IMR-90 (cell line): ENCODE measurements around the gene CD300H. TPM values are rescaled to one million over a fixed set of nuclear protein-coding genes. Genes with fewer than 3 reads are reported as not detected.

ENCODE experiments used
- ATAC-seq: fragments of 200-7000 bp; cut with Tn5 transposase; 2 replicates; pipeline ENCODE4 v1.9.1; 2020; ENCODE audit warnings: low read depth, mild to moderate bottlenecking, moderate library complexity
- BruUV-seq: library from RNA; stranded (reverse); fragments of 400-500 nt; replicated peaks from 2 replicates; lab custom pipeline; 2021; lab: Mats Ljungman, UMichigan
- CTCF ChIA-PET: fragments of 300-600 bp; formaldehyde crosslinking; extraction: SDS; loops from one replicate; lab custom pipeline; 2021; ENCODE audit warnings: antibody characterized with exemption; lab: Yijun Ruan, JAX
- POLR2A ChIA-PET: fragments of 300-600 bp; sonication (Branson Sonifier 250); formaldehyde crosslinking; loops from one replicate; lab custom pipeline; 2022; ENCODE audit warnings: antibody characterized with exemption; ENCODE audit not compliant: unreplicated experiment; lab: Charles Lee
- DNase-seq: peaks from one replicate; pipeline ENCODE4 v3.0.0; 2013
- H2AFZ ChIP-seq: replicated peaks from 2 replicates; pipeline ENCODE3; 2013; ENCODE audit warnings: low read length, mild to moderate bottlenecking; ENCODE audit not compliant: poor library complexity
- H2AK5ac ChIP-seq: 2 replicates; pipeline ENCODE4 v1.6.1; 2013; ENCODE audit warnings: low read depth, low read length, inconsistent platforms
- H2AK9ac ChIP-seq: replicated peaks from 2 replicates; pipeline ENCODE3; 2013; ENCODE audit warnings: mild to moderate bottlenecking, low read depth, low read length, moderate library complexity; ENCODE audit not compliant: poor library complexity
- H2BK120ac ChIP-seq: 2 replicates; pipeline ENCODE4 v1.6.1; 2013; ENCODE audit warnings: low read depth, low read length, inconsistent platforms
- H2BK15ac ChIP-seq: 3 replicates; pipeline ENCODE4 v1.6.1; 2013; ENCODE audit warnings: low read depth, low read length, inconsistent platforms
- H2BK20ac ChIP-seq: 2 replicates; pipeline ENCODE4 v1.6.1; 2013; ENCODE audit warnings: low read depth, mild to moderate bottlenecking, inconsistent platforms, low read length, moderate library complexity
- H2BK5ac ChIP-seq: 2 replicates; pipeline ENCODE4 v1.6.1; 2013; ENCODE audit warnings: mild to moderate bottlenecking, low read depth, low read length, inconsistent platforms; ENCODE audit not compliant: poor library complexity, severe bottlenecking
- H3K14ac ChIP-seq: replicated peaks from 2 replicates; pipeline ENCODE4 v1.6.1; 2013; ENCODE audit warnings: low read depth, low read length, inconsistent platforms
- H3K18ac ChIP-seq: 2 replicates; pipeline ENCODE4 v1.6.1; 2013; ENCODE audit warnings: low read depth, low read length, control low read depth
- H3K23ac ChIP-seq: 2 replicates; pipeline ENCODE4 v1.6.1; 2013; ENCODE audit warnings: low read depth, low read length, inconsistent platforms
- H3K27ac ChIP-seq: 2 replicates; pipeline ENCODE4 v1.5.1; 2013; ENCODE audit warnings: mild to moderate bottlenecking, control low read depth, low read length; ENCODE audit not compliant: insufficient read depth
- H3K27me3 ChIP-seq: 2 replicates; pipeline ENCODE4 v1.6.1; 2013; ENCODE audit warnings: low read length; ENCODE audit not compliant: control insufficient read depth, insufficient read depth
- H3K36me3 ChIP-seq: 2 replicates; pipeline ENCODE4 v1.6.1; 2013; ENCODE audit warnings: low read length, mixed read lengths; ENCODE audit not compliant: control insufficient read depth, insufficient read depth
- H3K4ac ChIP-seq: 2 replicates; pipeline ENCODE4 v1.6.1; 2013; ENCODE audit warnings: low read depth, low read length, inconsistent platforms
- H3K4me1 ChIP-seq: 2 replicates; pipeline ENCODE4 v1.6.1; 2013; ENCODE audit warnings: low read length, mixed read lengths; ENCODE audit not compliant: control insufficient read depth, insufficient read depth
- H3K4me2 ChIP-seq: 2 replicates; pipeline ENCODE4 v1.6.1; 2013; ENCODE audit warnings: low read depth, mild to moderate bottlenecking, control low read depth, low read length, moderate library complexity
- H3K4me3 ChIP-seq: 2 replicates; pipeline ENCODE4 v1.5.1; 2013; ENCODE audit warnings: low read depth, mild to moderate bottlenecking, control low read depth, low read length, moderate library complexity; ENCODE audit not compliant: insufficient read depth
- H3K56ac ChIP-seq: 2 replicates; pipeline ENCODE4 v1.6.1; 2013; ENCODE audit warnings: low read length, inconsistent platforms; ENCODE audit not compliant: insufficient read depth; ENCODE audit errors: extremely low read depth
- H3K79me1 ChIP-seq, 2 experiments: 2 replicates each; pipeline ENCODE4 v1.6.1; 2013; ENCODE audit warnings: low read length in 2 of 2, inconsistent platforms in 1 of 2, low read depth in 1 of 2
- H3K9ac ChIP-seq: 2 replicates; pipeline ENCODE4 v1.6.1; 2013; ENCODE audit warnings: low read depth, low read length, control low read depth
- H3K9me1 ChIP-seq: 2 replicates; pipeline ENCODE4 v1.6.1; 2013; ENCODE audit warnings: low read length, inconsistent platforms; ENCODE audit not compliant: insufficient read depth
- H3K9me3 ChIP-seq: 2 replicates; pipeline ENCODE4 v1.6.1; 2013; ENCODE audit warnings: low read length; ENCODE audit not compliant: control insufficient read depth, insufficient read depth
- H4K20me1 ChIP-seq: 2 replicates; pipeline ENCODE4 v1.6.1; 2013; ENCODE audit warnings: low read length, inconsistent platforms; ENCODE audit not compliant: insufficient read depth
- H4K5ac ChIP-seq: 2 replicates; pipeline ENCODE4 v1.6.1; 2013; ENCODE audit warnings: mild to moderate bottlenecking, low read depth, low read length, control low read depth
- H4K8ac ChIP-seq, 2 experiments: 2 replicates each; pipeline ENCODE4 v1.6.1; 2013; ENCODE audit warnings: low read depth in 2 of 2, low read length in 2 of 2, control low read depth in 1 of 2, inconsistent platforms in 1 of 2
- H4K91ac ChIP-seq: 2 replicates; pipeline ENCODE4 v1.6.1; 2013; ENCODE audit warnings: low read depth, low read length, inconsistent platforms; ENCODE audit not compliant: insufficient read depth
- BHLHE40 ChIP-seq: fragments of 150-350 bp; IDR thresholded peaks from 2 replicates; pipeline ENCODE4 v1.6.1; 2016; ENCODE audit warnings: mild to moderate bottlenecking, low read depth, low read length
- CEBPB ChIP-seq: IDR thresholded peaks from 2 replicates; pipeline ENCODE4 v1.6.1; 2012; ENCODE audit warnings: low read depth, low read length, improper control_type of control experiment
- CHD1 ChIP-seq: IDR thresholded peaks from 2 replicates; pipeline ENCODE4 v1.6.1; 2012; ENCODE audit warnings: low read depth, low read length, improper control_type of control experiment
- FOS ChIP-seq: fragments of 150-350 bp; IDR thresholded peaks from 2 replicates; pipeline ENCODE4 v1.6.1; 2016; ENCODE audit warnings: low read depth, low read length
- MAFK ChIP-seq: IDR thresholded peaks from 2 replicates; pipeline ENCODE4 v1.6.1; 2012; ENCODE audit warnings: low read depth, low read length, improper control_type of control experiment
- MAZ ChIP-seq: IDR thresholded peaks from 2 replicates; pipeline ENCODE4 v1.6.1; 2012; ENCODE audit warnings: low read depth, mild to moderate bottlenecking, low read length, improper control_type of control experiment, moderate library complexity, borderline replicate concordance
- MXI1 ChIP-seq: IDR thresholded peaks from 2 replicates; pipeline ENCODE4 v1.6.1; 2012; ENCODE audit warnings: low read depth, mild to moderate bottlenecking, low read length, moderate library complexity, borderline replicate concordance
- NFE2L2 ChIP-seq: fragments of 150-350 bp; IDR thresholded peaks from 2 replicates; pipeline ENCODE4 v1.6.1; 2016; ENCODE audit warnings: low read depth, mild to moderate bottlenecking, low read length
- POLR2A ChIP-seq: IDR thresholded peaks from 2 replicates; pipeline ENCODE4 v1.6.1; 2012; ENCODE audit warnings: mild to moderate bottlenecking, low read depth, low read length
- RAD21 ChIP-seq: IDR thresholded peaks from 2 replicates; pipeline ENCODE4 v1.6.1; 2012; ENCODE audit warnings: low read length, improper control_type of control experiment
- RCOR1 ChIP-seq: IDR thresholded peaks from 2 replicates; pipeline ENCODE4 v1.6.1; 2012; ENCODE audit warnings: mild to moderate bottlenecking, low read length, improper control_type of control experiment; ENCODE audit not compliant: insufficient replicate concordance
- RFX5 ChIP-seq: IDR thresholded peaks from 2 replicates; pipeline ENCODE4 v1.8.0; 2012; ENCODE audit warnings: low read depth, mild to moderate bottlenecking, low read length, moderate library complexity
- SMC3 ChIP-seq: fragments of 150-350 bp; IDR thresholded peaks from 2 replicates; pipeline ENCODE4 v1.6.1; 2016; ENCODE audit warnings: low read depth, mild to moderate bottlenecking, antibody characterized with exemption, low read length, moderate library complexity
- WGBS, 2 experiments: methylation state at CpG; one replicate each; pipeline versions ENCODE4 v1.1.5 to v1.1.7; 2013; ENCODE audit warnings: missing lambda C conversion rate in 2 of 2; ENCODE audit not compliant: insufficient read length in 1 of 2; ENCODE audit errors: extremely low coverage in 2 of 2; 5-methylcytosine and 5-hydroxymethylcytosine counted together
- dilution Hi-C: fragments of 300-500 bp; cut with HindIII; formaldehyde crosslinking; loops from one replicate; pipeline ENCODE4 v1.14.3; 2018; ENCODE audit warnings: low sequenced_read_pairs; ENCODE audit not compliant: unreplicated experiment
- in situ Hi-C: fragments of 300-500 bp; cut with MboI; formaldehyde crosslinking; loops from 3 replicates; pipeline ENCODE4 v1.14.3; 2019; ENCODE audit warnings: low sequenced_read_pairs, inconsistent platforms, mixed read lengths
- intact Hi-C: fragments of 100-400 bp; cut with micrococcal nuclease; formaldehyde crosslinking; loops from 2 replicates; pipeline ENCODE4 v1.10.0; 2022
- polyA plus RNA-seq, 3 experiments: library from polyadenylated mRNA; depleted of rRNA; stranded (reverse); fragments of >200 nt; gene quantifications; 2 replicates each; pipeline ENCODE4 v1.2.3, GENCODE V29; 2012; ENCODE audit warnings: low replicate concordance in 1 of 3
- total RNA-seq: library from RNA; depleted of rRNA; stranded (reverse); fragments of >200 nt; gene quantifications from 2 replicates; pipeline ENCODE4 v1.2.3, GENCODE V29; 2012
- TF ChIP-seq, protein P1 (sequence below): fragments of 150-350 bp; IDR thresholded peaks from 2 replicates; pipeline ENCODE4 v1.6.1; 2016; ENCODE audit warnings: low read depth, mild to moderate bottlenecking, low read length, moderate library complexity, borderline replicate concordance
- TF ChIP-seq, protein P2 (sequence below): fragments of 150-350 bp; IDR thresholded peaks from 2 replicates; pipeline ENCODE4 v1.6.1; 2017; ENCODE audit warnings: mild to moderate bottlenecking, antibody characterized with exemption, low read length, low read depth
- TF ChIP-seq, protein P3 (sequence below): conservative IDR thresholded peaks from 2 replicates; pipeline ENCODE4 v1.5.1; 2012; ENCODE audit warnings: mild to moderate bottlenecking, low read depth, low read length, improper control_type of control experiment

The CD300H gene
- total and polyA plus RNA-seq, 2 of the 4 experiments (the other 2 are of a cell fraction), result not detected

DNA sequence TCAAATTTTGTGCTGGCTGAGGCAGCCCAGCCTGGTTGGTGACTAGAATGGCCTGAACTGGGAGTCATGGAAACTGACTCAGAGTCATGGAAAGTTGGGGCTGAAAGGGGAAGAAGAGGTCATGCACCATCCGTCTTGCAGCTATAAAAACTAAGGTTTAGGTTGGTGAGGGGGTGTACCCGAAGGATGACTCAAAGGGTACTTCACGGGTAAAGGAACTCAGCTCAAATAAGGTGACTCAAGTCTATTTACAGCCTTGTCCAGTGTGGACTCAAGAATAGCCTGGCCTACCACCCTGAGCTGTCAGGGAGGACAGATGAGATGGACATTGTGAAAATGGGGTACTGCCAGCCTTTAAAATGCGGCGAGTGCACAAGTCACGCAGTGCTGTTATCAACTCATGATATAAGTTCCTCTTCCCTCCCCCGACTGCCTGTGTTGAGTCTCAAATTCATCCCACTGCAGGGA lies 54.7 kb downstream of the CD300H start:
- WGBS, 2 experiments, result 42% methylated on average over 2 of the region's 7 CpGs; no CpG with 5 or more reads in 1 of the 2 experiments
- TF ChIP-seq RFX5 (no peak), MAFK (no peak), POLR2A (no peak), CHD1 (no peak), MAZ (no peak), RCOR1 (no peak), SMC3 (no peak), FOS (no peak), RAD21 (no peak), BHLHE40 (no peak), MXI1 (no peak), CEBPB (no peak), NFE2L2 (no peak)
- TF ChIP-seq, protein P1, sequence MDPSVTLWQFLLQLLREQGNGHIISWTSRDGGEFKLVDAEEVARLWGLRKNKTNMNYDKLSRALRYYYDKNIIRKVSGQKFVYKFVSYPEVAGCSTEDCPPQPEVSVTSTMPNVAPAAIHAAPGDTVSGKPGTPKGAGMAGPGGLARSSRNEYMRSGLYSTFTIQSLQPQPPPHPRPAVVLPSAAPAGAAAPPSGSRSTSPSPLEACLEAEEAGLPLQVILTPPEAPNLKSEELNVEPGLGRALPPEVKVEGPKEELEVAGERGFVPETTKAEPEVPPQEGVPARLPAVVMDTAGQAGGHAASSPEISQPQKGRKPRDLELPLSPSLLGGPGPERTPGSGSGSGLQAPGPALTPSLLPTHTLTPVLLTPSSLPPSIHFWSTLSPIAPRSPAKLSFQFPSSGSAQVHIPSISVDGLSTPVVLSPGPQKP, result no peak
- TF ChIP-seq, protein P2, sequence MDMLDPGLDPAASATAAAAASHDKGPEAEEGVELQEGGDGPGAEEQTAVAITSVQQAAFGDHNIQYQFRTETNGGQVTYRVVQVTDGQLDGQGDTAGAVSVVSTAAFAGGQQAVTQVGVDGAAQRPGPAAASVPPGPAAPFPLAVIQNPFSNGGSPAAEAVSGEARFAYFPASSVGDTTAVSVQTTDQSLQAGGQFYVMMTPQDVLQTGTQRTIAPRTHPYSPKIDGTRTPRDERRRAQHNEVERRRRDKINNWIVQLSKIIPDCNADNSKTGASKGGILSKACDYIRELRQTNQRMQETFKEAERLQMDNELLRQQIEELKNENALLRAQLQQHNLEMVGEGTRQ, result no peak
- TF ChIP-seq, protein P3, sequence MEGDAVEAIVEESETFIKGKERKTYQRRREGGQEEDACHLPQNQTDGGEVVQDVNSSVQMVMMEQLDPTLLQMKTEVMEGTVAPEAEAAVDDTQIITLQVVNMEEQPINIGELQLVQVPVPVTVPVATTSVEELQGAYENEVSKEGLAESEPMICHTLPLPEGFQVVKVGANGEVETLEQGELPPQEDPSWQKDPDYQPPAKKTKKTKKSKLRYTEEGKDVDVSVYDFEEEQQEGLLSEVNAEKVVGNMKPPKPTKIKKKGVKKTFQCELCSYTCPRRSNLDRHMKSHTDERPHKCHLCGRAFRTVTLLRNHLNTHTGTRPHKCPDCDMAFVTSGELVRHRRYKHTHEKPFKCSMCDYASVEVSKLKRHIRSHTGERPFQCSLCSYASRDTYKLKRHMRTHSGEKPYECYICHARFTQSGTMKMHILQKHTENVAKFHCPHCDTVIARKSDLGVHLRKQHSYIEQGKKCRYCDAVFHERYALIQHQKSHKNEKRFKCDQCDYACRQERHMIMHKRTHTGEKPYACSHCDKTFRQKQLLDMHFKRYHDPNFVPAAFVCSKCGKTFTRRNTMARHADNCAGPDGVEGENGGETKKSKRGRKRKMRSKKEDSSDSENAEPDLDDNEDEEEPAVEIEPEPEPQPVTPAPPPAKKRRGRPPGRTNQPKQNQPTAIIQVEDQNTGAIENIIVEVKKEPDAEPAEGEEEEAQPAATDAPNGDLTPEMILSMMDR, result no peak
- ChIA-PET POLR2A (no interaction called here), CTCF (no interaction called here)
- H4K8ac ChIP-seq, result no peak overlapping the region
- no peak overlapping the region for H3K56ac ChIP-seq
- no peak overlapping the region for H2BK20ac ChIP-seq
- H2BK120ac ChIP-seq, result no peak overlapping the region
- H3K9ac ChIP-seq, result no peak overlapping the region
- H3K23ac ChIP-seq, result no peak overlapping the region
- H4K91ac ChIP-seq, result no peak overlapping the region
- H3K4me2 ChIP-seq, result no peak overlapping the region
- dilution Hi-C loops, result no loop called here
- no peak overlapping the region for H4K5ac ChIP-seq
- H2BK15ac ChIP-seq, result no peak overlapping the region
- H3K18ac ChIP-seq, result no peak overlapping the region
- H3K4ac ChIP-seq, result no peak overlapping the region
- no peak overlapping the region for H3K14ac ChIP-seq
- no peak overlapping the region for H2AFZ ChIP-seq
- no peak overlapping the region for H2AK9ac ChIP-seq
- in situ Hi-C loops, result no loop called here
- no peak overlapping the region for H2AK5ac ChIP-seq
- no peak overlapping the region for H2BK5ac ChIP-seq
- no peaks in the 10 kb centered on the region for H3K27me3 ChIP-seq
- H3K4me1 ChIP-seq, result no peaks in the 10 kb centered on the region
- intact Hi-C loops, result no loop called here
- ATAC-seq (no peak), DNase-seq (no peak)
- H3K9me1 ChIP-seq, result no peaks in the 10 kb centered on the region
- no peaks in the 10 kb centered on the region for H4K20me1 ChIP-seq
- no peaks in the 10 kb centered on the region for H3K79me1 ChIP-seq
- H3K36me3 ChIP-seq, result no peaks in the 10 kb centered on the region
- H3K27ac ChIP-seq, result no peak overlapping the region
- no peak overlapping the region for H3K4me3 ChIP-seq
- H3K9me3 ChIP-seq, result peaks cover 34% of the 10 kb centered on the region
- no TSS peak for BruUV-seq
